ENCODE data around the gene TXNDC16. TPM values are rescaled to one million over a fixed set of nuclear protein-coding genes. Genes with fewer than 3 reads are reported as not detected.

Gene TXNDC16
- total RNA-seq, 1 donor from 2014 or later = 5.9 TPM

DNA sequence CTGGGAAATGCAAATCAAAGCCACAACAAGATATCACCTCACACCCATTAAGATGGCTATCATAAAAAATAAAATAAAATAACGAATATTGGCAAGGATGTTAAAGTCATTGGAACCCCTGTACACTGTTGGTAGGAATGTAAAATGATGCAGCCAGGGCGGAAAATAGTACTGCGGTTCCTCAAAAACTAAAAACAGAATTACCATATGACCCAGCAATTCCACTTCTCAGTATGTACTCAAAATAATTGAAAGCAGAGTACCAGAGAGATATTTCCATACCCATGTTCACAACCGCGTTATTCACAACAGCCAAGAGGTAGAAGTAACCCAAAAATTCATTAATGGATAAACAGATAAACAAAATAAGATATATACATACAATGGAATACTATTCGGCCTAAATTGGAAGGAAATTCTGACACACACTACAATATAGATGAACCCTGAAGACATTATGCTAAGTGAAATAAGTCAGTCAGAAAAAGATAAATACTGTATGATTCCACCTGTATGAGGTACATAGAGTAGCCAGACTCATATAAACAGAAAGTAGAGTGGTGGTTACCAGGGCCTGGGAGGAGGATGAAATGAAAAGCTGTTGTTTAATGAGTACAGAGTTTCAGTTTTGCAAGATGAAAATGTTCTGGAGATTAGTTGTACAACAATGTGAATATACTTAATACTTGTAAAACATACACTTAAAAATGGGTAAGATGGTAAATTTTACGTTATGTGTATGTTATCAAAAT lies 84.6 kb downstream of the TXNDC16 start:
- Histone ChIP-seq H3K4me1 (no peaks in the 10 kb centered on the region), H3K27ac (no peak overlapping the region), H3K9me3 (no peaks in the 10 kb centered on the region), H3K36me3 (no peaks in the 10 kb centered on the region), H3K4me3 (no peak overlapping the region), H3K27me3 (no peaks in the 10 kb centered on the region)
- no peak for DNase-seq (ENCODE audit: extremely low spot score in 2 of 2)
- intact Hi-C loops (cut with DNase I) = no loop called here
- no peak for TF ChIP-seq POLR2A (IDR thresholded peaks at IDR 0.05)
- TF ChIP-seq, protein P1, sequence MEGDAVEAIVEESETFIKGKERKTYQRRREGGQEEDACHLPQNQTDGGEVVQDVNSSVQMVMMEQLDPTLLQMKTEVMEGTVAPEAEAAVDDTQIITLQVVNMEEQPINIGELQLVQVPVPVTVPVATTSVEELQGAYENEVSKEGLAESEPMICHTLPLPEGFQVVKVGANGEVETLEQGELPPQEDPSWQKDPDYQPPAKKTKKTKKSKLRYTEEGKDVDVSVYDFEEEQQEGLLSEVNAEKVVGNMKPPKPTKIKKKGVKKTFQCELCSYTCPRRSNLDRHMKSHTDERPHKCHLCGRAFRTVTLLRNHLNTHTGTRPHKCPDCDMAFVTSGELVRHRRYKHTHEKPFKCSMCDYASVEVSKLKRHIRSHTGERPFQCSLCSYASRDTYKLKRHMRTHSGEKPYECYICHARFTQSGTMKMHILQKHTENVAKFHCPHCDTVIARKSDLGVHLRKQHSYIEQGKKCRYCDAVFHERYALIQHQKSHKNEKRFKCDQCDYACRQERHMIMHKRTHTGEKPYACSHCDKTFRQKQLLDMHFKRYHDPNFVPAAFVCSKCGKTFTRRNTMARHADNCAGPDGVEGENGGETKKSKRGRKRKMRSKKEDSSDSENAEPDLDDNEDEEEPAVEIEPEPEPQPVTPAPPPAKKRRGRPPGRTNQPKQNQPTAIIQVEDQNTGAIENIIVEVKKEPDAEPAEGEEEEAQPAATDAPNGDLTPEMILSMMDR (IDR thresholded peaks at IDR 0.05) = no peak
- TF ChIP-seq POLR2AphosphoS5 (IDR thresholded peaks at IDR 0.05; ENCODE audit: insufficient read depth in 1 of 2, low read depth in 1 of 2) = no peak

DNA sequence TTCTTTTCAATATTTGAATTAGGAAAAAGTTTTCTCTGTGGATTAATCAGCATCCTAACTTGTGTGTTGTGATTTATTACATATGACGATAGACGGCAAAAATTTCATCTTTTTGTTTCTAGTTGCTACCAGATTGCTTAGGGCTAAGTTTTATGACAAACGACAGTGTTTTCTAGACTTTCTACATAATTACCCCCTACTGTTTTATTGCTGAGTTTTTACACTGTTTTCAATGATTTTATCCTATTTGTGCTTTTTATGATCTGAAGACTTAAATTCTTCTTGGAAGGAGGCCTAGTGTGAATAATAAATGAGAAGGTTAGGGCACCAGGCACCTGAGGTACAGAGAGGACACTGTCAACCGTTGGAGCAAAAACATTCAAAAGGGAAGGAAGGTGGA lies 88.1 kb downstream of the TXNDC16 start:
- intact Hi-C loops (cut with DNase I) = no loop called here
- Histone ChIP-seq H3K4me1 (no peaks in the 10 kb centered on the region), H3K4me3 (no peak overlapping the region), H3K36me3 (peaks cover 0 to 12% of the 10 kb centered on the region in 2 donors), H3K27me3 (no peaks in the 10 kb centered on the region), H3K9me3 (peaks cover 4% of the 10 kb centered on the region), H3K27ac (no peak overlapping the region)
- DNase-seq (ENCODE audit: extremely low spot score in 2 of 2) = no peak
- TF ChIP-seq POLR2A (IDR thresholded peaks at IDR 0.05) = no peak
- no peak for TF ChIP-seq POLR2AphosphoS5 (IDR thresholded peaks at IDR 0.05; ENCODE audit: insufficient read depth in 1 of 2, low read depth in 1 of 2)
- TF ChIP-seq, protein P1 (IDR thresholded peaks at IDR 0.05) = no peak

DNA sequence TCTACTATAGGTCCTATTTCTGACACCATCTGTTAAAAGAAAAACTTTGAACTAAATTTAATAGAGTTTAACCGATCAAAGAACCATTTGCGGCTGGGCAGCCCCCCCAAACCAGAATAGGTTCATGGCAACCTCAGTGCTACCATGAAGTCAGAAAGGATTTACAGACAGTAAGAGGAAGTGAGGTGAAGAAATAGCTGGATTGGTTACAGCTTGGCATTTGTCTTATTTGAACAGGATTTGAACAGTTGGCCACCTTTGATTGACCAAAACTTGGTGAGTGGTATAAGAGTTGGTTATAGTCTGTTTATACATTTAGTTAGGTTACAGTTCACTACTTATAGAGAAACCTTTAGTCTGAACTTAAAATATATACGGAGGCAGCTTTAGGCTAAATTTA lies 88.9 kb downstream of the TXNDC16 start:
- Histone ChIP-seq H3K27ac (no peak overlapping the region), H3K9me3 (peaks cover 4% of the 10 kb centered on the region), H3K4me3 (no peak overlapping the region), H3K27me3 (no peaks in the 10 kb centered on the region), H3K36me3 (peaks cover 0 to 12% of the 10 kb centered on the region in 2 donors), H3K4me1 (no peaks in the 10 kb centered on the region)
- no peak for DNase-seq (ENCODE audit: extremely low spot score in 2 of 2)
- intact Hi-C loops (cut with DNase I) = no loop called here
- TF ChIP-seq POLR2A (IDR thresholded peaks at IDR 0.05) = no peak
- no peak for TF ChIP-seq POLR2AphosphoS5 (IDR thresholded peaks at IDR 0.05; ENCODE audit: insufficient read depth in 1 of 2, low read depth in 1 of 2)
- TF ChIP-seq, protein P1 (IDR thresholded peaks at IDR 0.05) = no peak

DNA sequence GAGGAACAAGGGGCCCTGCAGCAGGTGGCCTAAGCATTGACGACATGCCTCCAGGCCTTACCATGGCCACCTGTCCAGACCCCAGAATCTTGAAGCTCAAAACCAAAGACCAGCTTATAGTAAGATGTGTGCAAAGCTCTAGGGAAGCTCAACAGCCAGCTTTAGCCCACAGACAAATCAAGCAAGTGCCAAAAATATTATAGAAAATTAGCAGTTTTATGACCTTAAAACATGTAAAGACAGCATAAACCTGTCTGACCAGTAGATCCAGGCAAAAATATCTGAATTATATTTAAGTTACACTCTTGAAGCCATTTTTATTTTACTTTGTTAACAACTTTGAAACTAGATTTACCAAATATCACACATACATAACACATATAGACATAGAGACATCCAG lies 90.6 kb downstream of the TXNDC16 start:
- H3K4me1 ChIP-seq = no peaks in the 10 kb centered on the region
- H3K4me3 ChIP-seq = no peak overlapping the region
- peaks cover 0 to 12% of the 10 kb centered on the region in 2 donors for H3K36me3 ChIP-seq
- TF ChIP-seq POLR2A (IDR thresholded peaks at IDR 0.05) (no peak), POLR2AphosphoS5 (IDR thresholded peaks at IDR 0.05; ENCODE audit: insufficient read depth in 1 of 2, low read depth in 1 of 2) (no peak)
- TF ChIP-seq, protein P1 (IDR thresholded peaks at IDR 0.05) = no peak
- H3K27me3 ChIP-seq = no peaks in the 10 kb centered on the region
- peaks cover 4% of the 10 kb centered on the region for H3K9me3 ChIP-seq
- no peak overlapping the region for H3K27ac ChIP-seq
- no peak for DNase-seq (ENCODE audit: extremely low spot score in 2 of 2)
- intact Hi-C loops (cut with DNase I) = no loop called here

DNA sequence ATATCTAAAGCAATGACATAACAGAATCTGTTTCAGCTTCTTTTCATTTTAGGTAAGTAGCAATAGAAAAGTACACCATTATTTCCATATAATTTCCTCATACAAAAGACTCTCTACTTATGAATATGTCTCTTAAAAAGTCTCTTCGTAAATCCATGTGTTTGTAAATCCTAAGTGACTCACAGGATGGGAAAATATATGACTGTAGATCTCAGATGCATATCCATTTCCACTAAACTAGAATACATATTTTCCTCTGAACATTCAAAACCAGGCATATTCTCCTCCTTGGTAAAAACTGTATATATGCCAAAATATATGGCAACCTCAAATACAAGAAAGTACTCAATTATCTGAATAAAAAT lies 93.6 kb downstream of the TXNDC16 start:
- H3K27me3 ChIP-seq = no peaks in the 10 kb centered on the region
- no peak overlapping the region for H3K4me3 ChIP-seq
- no peak overlapping the region for H3K27ac ChIP-seq
- no peak for TF ChIP-seq POLR2A (IDR thresholded peaks at IDR 0.05)
- TF ChIP-seq POLR2AphosphoS5 (IDR thresholded peaks at IDR 0.05; ENCODE audit: insufficient read depth in 1 of 2, low read depth in 1 of 2) = no peak
- TF ChIP-seq, protein P1 (IDR thresholded peaks at IDR 0.05) = no peak
- H3K36me3 ChIP-seq = peaks cover 0 to 16% of the 10 kb centered on the region in 2 donors
- DNase-seq (ENCODE audit: extremely low spot score in 2 of 2) = no peak
- intact Hi-C loops (cut with DNase I) = no loop called here
- H3K4me1 ChIP-seq = no peaks in the 10 kb centered on the region
- H3K9me3 ChIP-seq = peaks cover 4% of the 10 kb centered on the region
